HuH-7 (cell line): ENCODE data around the gene RSPH1.

Experiments
- DNase-seq: peaks from one replicate; pipeline ENCODE4 v3.0.0; 2011; ENCODE audit warnings: low spot score

Gene RSPH1

GRCh38 chr21:42465008-42465802 is 30.8 kb downstream of the RSPH1 start:
- DNase-seq: no peak

- no peak for DNase-seq
Measured at GRCh38 chr21:42463861-42464515, 32.0 kb downstream of the RSPH1 start.

GRCh38 chr21:42461881-42462877 is 33.8 kb downstream of the RSPH1 start:
- no peak for DNase-seq

- DNase-seq: no peak
Measured at GRCh38 chr21:42461185-42461520, 34.9 kb downstream of the RSPH1 start.

- DNase-seq: no peak
Measured at GRCh38 chr21:42460391-42461184, 35.4 kb downstream of the RSPH1 start.

- no peak for DNase-seq
Measured at GRCh38 chr21:42459546-42460215, 36.3 kb downstream of the RSPH1 start.

GRCh38 chr21:42459082-42459460 is 37.0 kb downstream of the RSPH1 start:
- DNase-seq: no peak

- no peak for DNase-seq
Measured at GRCh38 chr21:42456457-42456856, 39.6 kb downstream of the RSPH1 start.

- DNase-seq: no peak
Measured at GRCh38 chr21:42455754-42456440, 40.1 kb downstream of the RSPH1 start.

- DNase-seq: no peak
Measured at GRCh38 chr21:42455196-42455595, 40.8 kb downstream of the RSPH1 start.

- DNase-seq: no peak
Measured at GRCh38 chr21:42454786-42455185, 41.2 kb downstream of the RSPH1 start.

GRCh38 chr21:42453986-42454570 is 41.9 kb downstream of the RSPH1 start:
- no peak for DNase-seq

GRCh38 chr21:42453224-42453985 is 42.6 kb downstream of the RSPH1 start:
- no peak for DNase-seq

- DNase-seq: no peak
Measured at GRCh38 chr21:42452401-42453223, 43.4 kb downstream of the RSPH1 start.

- DNase-seq: no peak
Measured at GRCh38 chr21:42451941-42452340, 44.1 kb downstream of the RSPH1 start.

- no peak for DNase-seq
Measured at GRCh38 chr21:42448686-42449085, 47.3 kb downstream of the RSPH1 start.

- DNase-seq: no peak
Measured at GRCh38 chr21:42447732-42448131, 48.3 kb downstream of the RSPH1 start.

GRCh38 chr21:42447182-42447581 is 48.8 kb downstream of the RSPH1 start:
- no peak for DNase-seq

GRCh38 chr21:42446531-42446930 is 49.5 kb downstream of the RSPH1 start:
- no peak for DNase-seq
